Measurements from ENCODE around the gene SLC18A3.
A peak's percentile ranks its signal among the peaks of the same experiment; 100 is the strongest.

The SLC18A3 gene

DNA sequence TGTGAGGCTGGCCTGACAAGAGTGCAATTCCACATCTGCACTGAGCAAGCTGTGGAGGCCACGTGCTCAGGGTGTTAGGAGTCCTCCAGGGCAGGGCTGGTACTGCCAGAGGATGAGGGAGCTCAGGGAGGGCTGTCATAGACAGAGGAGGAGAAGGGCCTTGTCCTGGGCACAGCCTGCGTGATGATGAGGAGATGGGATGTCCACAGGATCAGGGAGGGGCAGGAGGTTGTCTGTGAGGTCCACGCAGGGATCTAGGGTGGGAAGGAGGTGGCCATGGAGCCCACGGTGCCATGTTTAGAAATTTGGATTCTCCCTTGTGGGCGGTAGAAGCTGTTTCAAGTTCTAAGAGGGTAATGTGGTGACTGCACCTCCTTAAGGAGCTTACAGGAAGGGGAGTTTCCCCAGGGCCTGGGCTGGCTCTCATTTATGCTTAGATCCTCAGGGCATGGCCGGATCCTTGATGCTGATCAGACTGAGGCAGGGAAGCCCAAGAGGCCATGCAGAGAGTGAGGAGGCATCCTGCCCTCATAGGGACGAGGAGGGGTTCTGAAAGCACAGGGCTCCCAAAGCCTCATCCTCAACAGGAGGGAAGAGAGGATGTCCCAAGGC is 34.0 kb downstream of the SLC18A3 start:
- no peak overlapping the region for H3K4me3 ChIP-seq (ENCODE audit: low read depth in 1 of 2, low read length in 1 of 2)
- peaks cover 24 to 39% of the 10 kb centered on the region in 2 experiments for H3K4me1 ChIP-seq (ENCODE audit: control insufficient read depth in 1 of 2, insufficient read depth in 1 of 2, low read depth in 1 of 2, low read length in 1 of 2)
- TF ChIP-seq, protein P1, sequence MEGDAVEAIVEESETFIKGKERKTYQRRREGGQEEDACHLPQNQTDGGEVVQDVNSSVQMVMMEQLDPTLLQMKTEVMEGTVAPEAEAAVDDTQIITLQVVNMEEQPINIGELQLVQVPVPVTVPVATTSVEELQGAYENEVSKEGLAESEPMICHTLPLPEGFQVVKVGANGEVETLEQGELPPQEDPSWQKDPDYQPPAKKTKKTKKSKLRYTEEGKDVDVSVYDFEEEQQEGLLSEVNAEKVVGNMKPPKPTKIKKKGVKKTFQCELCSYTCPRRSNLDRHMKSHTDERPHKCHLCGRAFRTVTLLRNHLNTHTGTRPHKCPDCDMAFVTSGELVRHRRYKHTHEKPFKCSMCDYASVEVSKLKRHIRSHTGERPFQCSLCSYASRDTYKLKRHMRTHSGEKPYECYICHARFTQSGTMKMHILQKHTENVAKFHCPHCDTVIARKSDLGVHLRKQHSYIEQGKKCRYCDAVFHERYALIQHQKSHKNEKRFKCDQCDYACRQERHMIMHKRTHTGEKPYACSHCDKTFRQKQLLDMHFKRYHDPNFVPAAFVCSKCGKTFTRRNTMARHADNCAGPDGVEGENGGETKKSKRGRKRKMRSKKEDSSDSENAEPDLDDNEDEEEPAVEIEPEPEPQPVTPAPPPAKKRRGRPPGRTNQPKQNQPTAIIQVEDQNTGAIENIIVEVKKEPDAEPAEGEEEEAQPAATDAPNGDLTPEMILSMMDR (IDR thresholded peaks at IDR 0.05) = no peak
- no peaks in the 10 kb centered on the region for H3K36me3 ChIP-seq
- no peaks in the 10 kb centered on the region for H3K9me3 ChIP-seq
- peaks cover 32% of the 10 kb centered on the region for H3K27me3 ChIP-seq
- no peak overlapping the region for H3K27ac ChIP-seq

DNA sequence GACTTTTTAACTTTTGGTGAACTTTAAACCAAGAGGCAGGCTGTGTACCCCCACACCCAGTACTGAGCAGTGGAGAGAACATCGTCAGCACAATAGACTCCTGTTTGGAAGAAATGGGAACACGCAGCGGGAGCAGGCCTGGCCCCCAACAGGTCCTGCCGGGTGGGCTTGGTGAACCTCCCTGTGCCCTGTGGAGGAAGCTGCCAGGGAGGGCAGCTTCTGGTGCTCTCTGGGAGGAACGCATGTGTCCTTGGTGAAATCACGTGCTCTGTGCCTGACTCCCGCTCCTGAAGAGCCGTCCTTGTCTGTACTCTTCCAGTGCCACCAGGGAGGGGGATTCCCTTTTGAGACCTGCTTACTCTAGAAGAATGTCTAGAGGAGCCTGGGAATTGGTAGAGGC is 35.3 kb downstream of the SLC18A3 start:
- H3K27me3 ChIP-seq = peaks cover 20% of the 10 kb centered on the region
- no peaks in the 10 kb centered on the region for H3K9me3 ChIP-seq
- H3K27ac ChIP-seq = peak overlapping the region; percentile 15
- H3K4me3 ChIP-seq (ENCODE audit: low read depth in 1 of 2, low read length in 1 of 2) = no peak overlapping the region
- H3K36me3 ChIP-seq = no peaks in the 10 kb centered on the region
- TF ChIP-seq, protein P1 (IDR thresholded peaks at IDR 0.05) = no peak
- peaks cover 30 to 43% of the 10 kb centered on the region in 2 experiments for H3K4me1 ChIP-seq (ENCODE audit: control insufficient read depth in 1 of 2, insufficient read depth in 1 of 2, low read depth in 1 of 2, low read length in 1 of 2)

- Histone ChIP-seq H3K9me3 (no peaks in the 10 kb centered on the region), H3K27ac (peak overlapping the region; percentile 15)
Observed at GRCh38 chr10:49645871-49646870, 36.1 kb downstream of the SLC18A3 start.

DNA sequence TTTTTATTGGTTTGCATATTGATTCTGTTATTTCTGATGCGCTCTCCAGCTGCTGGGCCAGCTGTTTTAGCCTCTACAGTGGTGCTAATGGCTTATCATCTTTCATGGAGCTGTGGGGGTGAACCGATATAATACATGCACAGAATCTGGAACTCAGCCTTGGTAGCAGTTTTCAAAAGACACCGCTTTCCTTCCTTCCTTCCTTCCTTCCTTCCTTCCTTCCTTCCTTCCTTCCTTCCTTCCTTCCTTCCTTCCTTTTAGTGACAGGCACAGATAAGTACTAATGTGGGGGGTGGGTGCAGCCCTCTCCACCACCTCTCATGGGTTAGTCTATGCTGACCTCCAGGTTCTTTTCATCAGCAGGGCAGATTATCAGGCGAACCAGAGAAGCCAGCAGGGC is 37.4 kb downstream of the SLC18A3 start:
- H3K9me3 ChIP-seq = no peaks in the 10 kb centered on the region

More at GRCh38 chr10:49645871-49646870, 36.1 kb downstream of the SLC18A3 start:
- H3K36me3 ChIP-seq = no peaks in the 10 kb centered on the region
- peaks cover 13% of the 10 kb centered on the region for H3K27me3 ChIP-seq
- H3K4me1 ChIP-seq (ENCODE audit: control insufficient read depth in 1 of 2, insufficient read depth in 1 of 2, low read depth in 1 of 2, low read length in 1 of 2) = peaks cover 30 to 43% of the 10 kb centered on the region in 2 experiments
- TF ChIP-seq, protein P1 (IDR thresholded peaks at IDR 0.05) = no peak
- no peak overlapping the region for H3K4me3 ChIP-seq (ENCODE audit: low read depth in 1 of 2, low read length in 1 of 2)

More for the DNA sequence above, 37.4 kb downstream of the SLC18A3 start:
- no peak overlapping the region for H3K27ac ChIP-seq
- TF ChIP-seq, protein P1 (IDR thresholded peaks at IDR 0.05) = no peak
- H3K4me3 ChIP-seq (ENCODE audit: low read depth in 1 of 2, low read length in 1 of 2) = no peak overlapping the region
- H3K27me3 ChIP-seq = peaks cover 1% of the 10 kb centered on the region
- no peaks in the 10 kb centered on the region for H3K36me3 ChIP-seq
- peaks cover 30 to 43% of the 10 kb centered on the region in 2 experiments for H3K4me1 ChIP-seq (ENCODE audit: control insufficient read depth in 1 of 2, insufficient read depth in 1 of 2, low read depth in 1 of 2, low read length in 1 of 2)

Measured in neutrophil (primary cell).